Fibroblast of lung (primary cell): ENCODE results near the gene CYP2J2.

ENCODE experiments used
- EZH2 ChIP-seq: IDR thresholded peaks from 2 replicates; pipeline ENCODE4 v1.5.1; 2012; ENCODE audit warnings: low read length, control low read depth, mild to moderate bottlenecking; ENCODE audit errors: missing control alignments
- TF ChIP-seq, protein P1 (sequence below), 2 donors: IDR thresholded peaks in 1 of 2; conservative IDR thresholded peaks in 1 of 2; 1 replicate in 1 of 2; 2 replicates in 1 of 2; pipeline ENCODE4 v1.5.1; 2011 to 2012; ENCODE audit warnings: low read length in 2 of 2, control low read depth in 1 of 2, inconsistent platforms in 1 of 2, low read depth in 1 of 2, mild to moderate bottlenecking in 1 of 2

DNA sequence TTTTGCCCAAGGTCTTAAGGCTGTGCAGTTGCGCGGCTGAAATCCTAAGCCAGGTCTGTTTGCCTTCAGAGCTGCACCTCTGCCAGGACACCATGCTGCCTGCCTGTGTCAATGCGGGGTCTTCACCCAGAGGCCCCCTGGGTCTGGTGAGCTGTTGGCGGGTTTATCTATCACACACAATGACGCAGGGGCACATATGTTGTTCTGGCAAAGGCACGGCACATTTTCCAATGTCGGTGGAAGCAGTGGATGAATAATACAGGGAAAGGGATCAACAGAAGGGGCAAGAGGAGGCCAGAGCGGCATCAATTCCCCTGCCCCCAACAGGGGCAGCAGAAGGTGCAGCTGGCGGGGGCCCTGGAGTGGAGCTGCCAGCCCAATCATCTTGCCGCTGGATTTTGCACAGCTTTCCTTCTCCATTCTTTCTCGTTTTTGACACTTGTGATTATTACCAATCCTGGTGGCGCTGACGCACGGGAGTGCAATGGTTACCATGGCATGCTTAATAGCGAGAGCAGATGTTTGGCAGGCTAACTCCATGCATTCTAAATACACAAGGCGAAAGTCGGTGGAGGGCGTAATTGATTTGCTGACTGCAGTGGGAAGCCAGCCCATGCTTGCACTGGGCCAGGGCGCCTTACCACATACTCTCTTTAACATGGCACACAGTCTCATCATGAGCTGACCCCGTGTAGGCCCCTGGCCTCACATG, 45.8 kb upstream of the CYP2J2 start:
- TF ChIP-seq, protein P1, sequence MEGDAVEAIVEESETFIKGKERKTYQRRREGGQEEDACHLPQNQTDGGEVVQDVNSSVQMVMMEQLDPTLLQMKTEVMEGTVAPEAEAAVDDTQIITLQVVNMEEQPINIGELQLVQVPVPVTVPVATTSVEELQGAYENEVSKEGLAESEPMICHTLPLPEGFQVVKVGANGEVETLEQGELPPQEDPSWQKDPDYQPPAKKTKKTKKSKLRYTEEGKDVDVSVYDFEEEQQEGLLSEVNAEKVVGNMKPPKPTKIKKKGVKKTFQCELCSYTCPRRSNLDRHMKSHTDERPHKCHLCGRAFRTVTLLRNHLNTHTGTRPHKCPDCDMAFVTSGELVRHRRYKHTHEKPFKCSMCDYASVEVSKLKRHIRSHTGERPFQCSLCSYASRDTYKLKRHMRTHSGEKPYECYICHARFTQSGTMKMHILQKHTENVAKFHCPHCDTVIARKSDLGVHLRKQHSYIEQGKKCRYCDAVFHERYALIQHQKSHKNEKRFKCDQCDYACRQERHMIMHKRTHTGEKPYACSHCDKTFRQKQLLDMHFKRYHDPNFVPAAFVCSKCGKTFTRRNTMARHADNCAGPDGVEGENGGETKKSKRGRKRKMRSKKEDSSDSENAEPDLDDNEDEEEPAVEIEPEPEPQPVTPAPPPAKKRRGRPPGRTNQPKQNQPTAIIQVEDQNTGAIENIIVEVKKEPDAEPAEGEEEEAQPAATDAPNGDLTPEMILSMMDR (conservative IDR thresholded peaks at IDR 0.05 in 1 of 2, IDR thresholded peaks at IDR 0.05 in 1 of 2; ENCODE audit: low read depth in 1 of 2, low read length in 2 of 2) = no peak
- no peak for TF ChIP-seq EZH2
